Measurements from ENCODE around the gene CCDC85A. TPM values are rescaled to one million over a fixed set of nuclear protein-coding genes. Genes with fewer than 3 reads are reported as not detected.

The CCDC85A gene
- total RNA-seq, 1 experiment from 2014 or later = not detected

GRCh38 chr2:56262241-56262640 is 78.5 kb downstream of the CCDC85A start:
- ChIA-PET POLR2A (no interaction called here), CTCF (no interaction called here)
- no TSS peak for BruUV-seq (replicated peaks)
- Mint-ChIP-seq H3K36me3 (ENCODE audit: insufficient read depth, unreplicated experiment) (no peaks in the 10 kb centered on the region), H3K4me3 (ENCODE audit: unreplicated experiment) (no peak overlapping the region), H3K27me3 (ENCODE audit: insufficient read depth, unreplicated experiment) (no peaks in the 10 kb centered on the region), H3K9me3 (ENCODE audit: unreplicated experiment) (no peaks in the 10 kb centered on the region), H3K27ac (ENCODE audit: unreplicated experiment) (no peak overlapping the region), H3K4me1 (ENCODE audit: low read depth, unreplicated experiment) (no peaks in the 10 kb centered on the region)
- intact Hi-C loops (cut with micrococcal nuclease; ENCODE audit: unreplicated experiment) = no loop called here
- DNase-seq = no peak
- no peaks in the 10 kb centered on the region for H3K4me1 ChIP-seq
- no peaks in the 10 kb centered on the region for H3K9me3 ChIP-seq
- TF ChIP-seq CTCF (IDR thresholded peaks at IDR 0.05; ENCODE audit: insufficient read depth in 1 of 2, low read depth in 1 of 2, low read length in 1 of 2, severe bottlenecking in 1 of 2, unreplicated experiment in 1 of 2) = no peak
- no peaks in the 10 kb centered on the region for H3K36me3 ChIP-seq (ENCODE audit: control insufficient read depth, insufficient read depth, low read length)
- no peaks in the 10 kb centered on the region for H3K27me3 ChIP-seq (replicated peaks; ENCODE audit: control insufficient read depth, insufficient read depth, low read length)
- H3K4me3 ChIP-seq (ENCODE audit: low read depth, low read length) = no peak overlapping the region

DNA sequence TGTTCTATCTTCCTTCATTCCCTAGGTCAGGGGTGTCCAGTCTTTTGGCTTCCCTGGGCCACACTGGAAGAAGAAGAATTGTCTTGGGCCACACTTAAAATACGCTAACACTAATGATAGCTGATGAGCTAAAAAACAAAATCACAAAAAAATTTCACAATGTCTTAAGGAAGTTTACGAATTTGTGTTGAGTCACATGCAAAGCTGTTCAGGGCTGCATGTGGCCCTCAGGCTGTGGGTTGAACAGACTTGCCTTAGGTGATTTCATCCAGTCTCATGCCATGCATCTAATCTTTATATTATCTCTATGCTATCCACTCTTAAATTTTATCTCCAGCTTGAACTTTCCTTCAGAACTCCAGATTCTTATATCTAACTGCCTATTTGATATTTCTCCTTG is 80.1 kb downstream of the CCDC85A start:
- DNase-seq = no peak
- H3K4me1 Mint-ChIP-seq (ENCODE audit: low read depth, unreplicated experiment) = no peaks in the 10 kb centered on the region
- no peak overlapping the region for H3K4me3 ChIP-seq (ENCODE audit: low read depth, low read length)
- no peak overlapping the region for H3K27ac Mint-ChIP-seq (ENCODE audit: unreplicated experiment)
- H3K36me3 Mint-ChIP-seq (ENCODE audit: insufficient read depth, unreplicated experiment) = no peaks in the 10 kb centered on the region
- H3K9me3 Mint-ChIP-seq (ENCODE audit: unreplicated experiment) = no peaks in the 10 kb centered on the region
- intact Hi-C loops (cut with micrococcal nuclease; ENCODE audit: unreplicated experiment) = no loop called here
- no peaks in the 10 kb centered on the region for H3K4me1 ChIP-seq
- BruUV-seq (replicated peaks) = no TSS peak
- POLR2A ChIA-PET = interaction anchor here (0.6 kb wide), 1 partner anchor 107 kb away, joined by 5 read pairs; no protein-coding TSS in a partner anchor
- no peak for TF ChIP-seq CTCF (IDR thresholded peaks at IDR 0.05; ENCODE audit: insufficient read depth in 1 of 2, low read depth in 1 of 2, low read length in 1 of 2, severe bottlenecking in 1 of 2, unreplicated experiment in 1 of 2)
- H3K27me3 ChIP-seq (replicated peaks; ENCODE audit: control insufficient read depth, insufficient read depth, low read length) = no peaks in the 10 kb centered on the region
- CTCF ChIA-PET = no interaction called here
- H3K27me3 Mint-ChIP-seq (ENCODE audit: insufficient read depth, unreplicated experiment) = no peaks in the 10 kb centered on the region
- H3K4me3 Mint-ChIP-seq (ENCODE audit: unreplicated experiment) = no peak overlapping the region
- H3K36me3 ChIP-seq (ENCODE audit: control insufficient read depth, insufficient read depth, low read length) = no peaks in the 10 kb centered on the region
- no peaks in the 10 kb centered on the region for H3K9me3 ChIP-seq

GRCh38 chr2:56266761-56267414 is 83.1 kb downstream of the CCDC85A start:
- ChIA-PET CTCF (no interaction called here), POLR2A (no interaction called here)
- H3K4me3 Mint-ChIP-seq (ENCODE audit: unreplicated experiment) = no peak overlapping the region
- no peak for DNase-seq
- peaks cover 5% of the 10 kb centered on the region for H3K27me3 Mint-ChIP-seq (ENCODE audit: insufficient read depth, unreplicated experiment)
- no peaks in the 10 kb centered on the region for H3K4me1 Mint-ChIP-seq (ENCODE audit: low read depth, unreplicated experiment)
- Histone ChIP-seq H3K9me3 (no peaks in the 10 kb centered on the region), H3K4me3 (ENCODE audit: low read depth, low read length) (no peak overlapping the region), H3K4me1 (no peaks in the 10 kb centered on the region), H3K27me3 (replicated peaks; ENCODE audit: control insufficient read depth, insufficient read depth, low read length) (no peaks in the 10 kb centered on the region), H3K36me3 (ENCODE audit: control insufficient read depth, insufficient read depth, low read length) (no peaks in the 10 kb centered on the region)
- H3K36me3 Mint-ChIP-seq (ENCODE audit: insufficient read depth, unreplicated experiment) = no peaks in the 10 kb centered on the region
- intact Hi-C loops (cut with micrococcal nuclease; ENCODE audit: unreplicated experiment) = no loop called here
- BruUV-seq (replicated peaks) = no TSS peak
- H3K9me3 Mint-ChIP-seq (ENCODE audit: unreplicated experiment) = no peaks in the 10 kb centered on the region
- no peak overlapping the region for H3K27ac Mint-ChIP-seq (ENCODE audit: unreplicated experiment)
- no peak for TF ChIP-seq CTCF (IDR thresholded peaks at IDR 0.05; ENCODE audit: insufficient read depth in 1 of 2, low read depth in 1 of 2, low read length in 1 of 2, severe bottlenecking in 1 of 2, unreplicated experiment in 1 of 2)
